Hematopoietic multipotent progenitor cell treated with erythropoietin and hydrocortisone succinate and interleukin-3 and kit ligand, for 4 days (in vitro differentiated cells): Measurements from ENCODE around the gene NSUN2.

ENCODE experiments used
- DNase-seq: peaks from one replicate; pipeline ENCODE4 v3.0.0-alpha.2; 2015

Gene NSUN2

GRCh38 chr5:6553972-6554371 is 78.9 kb downstream of the NSUN2 start:
- DNase-seq, result no peak

GRCh38 chr5:6552612-6553011 is 80.2 kb downstream of the NSUN2 start:
- no peak for DNase-seq

- no peak for DNase-seq
Observed at GRCh38 chr5:6551955-6552313, 80.9 kb downstream of the NSUN2 start.

- DNase-seq, result no peak
Observed at GRCh38 chr5:6551287-6551954, 81.4 kb downstream of the NSUN2 start.

GRCh38 chr5:6550628-6551027 is 82.2 kb downstream of the NSUN2 start:
- DNase-seq, result no peak
